Endometrial microvascular endothelial cells (primary cell): ENCODE measurements around the gene ZBTB26. TPM values are rescaled to one million over a fixed set of nuclear protein-coding genes. Genes with fewer than 3 reads are reported as not detected.
"Not testable (repeated sequence)": the region's sequence is repeated elsewhere in the genome, so short reads cannot be mapped to it uniquely, and the experiment has no call there.

Source experiments
- in situ Hi-C: cut with HindIII; loops from 2 replicates; pipeline ENCODE4 v1.10.0; 2017; ENCODE audit warnings: low sequenced_read_pairs, low pct_unique_long_range_greater_than_20kb; ENCODE audit errors: inconsistent ontology term
- total RNA-seq: library from RNA; depleted of rRNA; stranded (reverse); fragments of >200 nt; gene quantifications from one replicate; pipeline ENCODE4 v1.2.3, GENCODE V29; 2015; ENCODE audit errors: inconsistent ontology term

Gene ZBTB26
- total RNA-seq, 1 donor from 2014 or later, result 2.0 TPM

DNA sequence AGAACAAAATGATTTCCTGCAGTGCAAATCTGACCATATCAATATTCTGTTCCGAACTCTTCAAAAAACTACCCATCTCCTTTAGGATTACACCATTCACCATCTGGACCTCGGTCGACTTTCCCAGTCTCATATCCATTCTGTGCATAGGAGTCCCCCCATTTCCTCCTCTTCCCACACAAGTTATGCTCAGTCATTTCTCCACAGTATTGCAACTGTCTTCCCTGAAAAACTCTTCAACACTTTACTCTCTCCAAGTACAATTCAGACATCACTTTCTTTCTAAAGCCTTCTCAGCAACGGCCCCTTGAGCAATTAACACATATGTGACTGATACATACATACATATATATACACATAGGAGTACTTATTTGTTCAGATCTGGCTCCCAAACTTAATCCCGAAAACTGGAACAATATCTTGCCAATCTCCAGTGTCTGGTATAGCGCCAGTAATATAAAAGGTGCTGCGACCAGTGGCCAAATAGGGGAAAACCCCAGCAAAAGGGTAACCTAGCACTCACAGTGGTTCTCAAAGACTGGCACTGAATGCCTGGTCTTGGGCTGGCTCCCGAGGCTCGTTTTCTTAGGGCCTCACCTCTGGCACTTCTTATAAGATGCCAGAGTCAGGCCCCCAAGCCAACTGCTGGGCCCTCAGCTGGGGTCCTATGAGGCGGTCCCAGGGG lies 629 bp downstream of the ZBTB26 start:
- in situ Hi-C loops, result no loop called here

DNA sequence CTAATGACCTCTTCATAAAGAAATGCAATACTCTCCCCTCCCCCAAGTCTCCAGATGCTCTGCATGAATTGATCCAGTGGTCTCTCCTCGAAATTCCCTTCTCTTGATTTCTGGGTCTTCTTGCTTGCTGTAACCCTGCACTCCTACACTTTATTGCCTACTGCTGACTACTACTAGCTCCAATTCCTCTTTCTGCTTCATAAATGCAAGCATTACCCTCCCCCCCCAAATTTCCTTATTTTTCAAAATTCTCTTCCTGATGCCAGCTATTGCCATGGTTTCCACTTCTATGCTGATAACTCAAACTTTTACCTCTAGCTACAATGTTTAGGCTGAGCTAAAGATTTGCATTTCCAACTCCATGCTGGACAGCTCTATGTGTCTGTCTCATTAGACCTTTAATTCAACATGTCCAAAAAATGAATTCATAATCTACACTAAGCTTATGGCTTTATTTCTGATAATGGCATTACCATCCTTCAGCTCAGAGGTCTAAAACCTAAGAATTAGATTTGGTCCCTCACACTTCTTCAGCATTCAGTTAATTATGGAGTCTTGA lies 1.4 kb downstream of the ZBTB26 start:
- in situ Hi-C loops, result no loop called here

DNA sequence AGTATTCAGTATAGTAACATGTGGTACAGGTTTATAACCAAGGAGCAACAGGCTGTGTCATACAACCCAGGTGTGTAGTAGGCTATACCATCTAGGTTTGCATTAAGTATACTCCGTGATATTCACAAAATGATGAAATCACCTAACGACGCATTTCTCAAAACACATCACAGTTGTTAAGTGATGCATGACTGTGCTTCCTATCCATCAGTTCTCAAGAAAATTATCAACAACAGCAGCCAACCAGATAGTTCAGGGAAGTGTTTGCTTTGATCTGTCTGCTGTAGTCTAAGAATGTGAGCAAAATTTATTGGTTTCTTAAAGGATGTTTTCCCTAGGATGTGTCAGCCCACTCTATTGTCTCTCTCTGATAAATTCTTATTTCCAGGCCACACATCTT lies 7.4 kb downstream of the ZBTB26 start:
- in situ Hi-C loops, result no loop called here

DNA sequence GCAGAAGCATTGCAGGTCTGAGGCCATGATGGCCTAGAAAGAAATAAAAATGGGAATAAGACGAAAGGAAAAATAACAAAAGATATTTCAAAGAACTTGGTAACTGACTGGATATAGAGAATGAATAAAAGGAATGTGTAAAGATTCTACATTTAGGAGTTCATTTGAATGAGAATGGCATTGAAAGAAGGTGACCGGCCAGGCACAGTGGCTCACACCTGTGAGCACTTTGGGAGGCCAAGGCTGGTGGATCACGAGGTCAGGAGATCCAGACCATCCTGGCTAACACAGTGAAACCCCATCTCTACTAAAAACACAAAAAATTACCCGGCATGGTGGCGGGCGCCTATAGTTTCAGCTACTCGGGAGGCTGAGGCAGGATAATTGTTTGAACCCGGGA lies 8.6 kb downstream of the ZBTB26 start:
- in situ Hi-C loops, result no loop called here

DNA sequence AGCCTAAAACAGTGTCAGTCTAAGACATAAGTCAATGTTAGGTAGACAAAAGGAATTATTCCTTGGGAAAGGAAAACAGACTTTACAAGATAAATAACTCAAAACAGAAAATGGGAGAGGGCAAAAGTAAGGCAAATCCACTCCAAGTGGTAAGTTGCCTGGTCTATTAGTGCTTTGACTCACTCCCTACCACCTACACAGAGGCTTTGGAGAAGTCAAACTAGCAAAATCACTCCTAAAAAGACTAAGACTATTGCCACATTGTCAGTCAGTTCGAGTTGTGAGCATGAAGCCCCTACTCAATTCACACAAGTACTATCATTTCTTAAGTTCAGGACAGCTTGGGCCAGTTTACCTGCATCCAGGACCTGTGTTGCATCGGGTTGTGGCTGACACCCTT lies 13.0 kb downstream of the ZBTB26 start:
- in situ Hi-C loops, result no loop called here

DNA sequence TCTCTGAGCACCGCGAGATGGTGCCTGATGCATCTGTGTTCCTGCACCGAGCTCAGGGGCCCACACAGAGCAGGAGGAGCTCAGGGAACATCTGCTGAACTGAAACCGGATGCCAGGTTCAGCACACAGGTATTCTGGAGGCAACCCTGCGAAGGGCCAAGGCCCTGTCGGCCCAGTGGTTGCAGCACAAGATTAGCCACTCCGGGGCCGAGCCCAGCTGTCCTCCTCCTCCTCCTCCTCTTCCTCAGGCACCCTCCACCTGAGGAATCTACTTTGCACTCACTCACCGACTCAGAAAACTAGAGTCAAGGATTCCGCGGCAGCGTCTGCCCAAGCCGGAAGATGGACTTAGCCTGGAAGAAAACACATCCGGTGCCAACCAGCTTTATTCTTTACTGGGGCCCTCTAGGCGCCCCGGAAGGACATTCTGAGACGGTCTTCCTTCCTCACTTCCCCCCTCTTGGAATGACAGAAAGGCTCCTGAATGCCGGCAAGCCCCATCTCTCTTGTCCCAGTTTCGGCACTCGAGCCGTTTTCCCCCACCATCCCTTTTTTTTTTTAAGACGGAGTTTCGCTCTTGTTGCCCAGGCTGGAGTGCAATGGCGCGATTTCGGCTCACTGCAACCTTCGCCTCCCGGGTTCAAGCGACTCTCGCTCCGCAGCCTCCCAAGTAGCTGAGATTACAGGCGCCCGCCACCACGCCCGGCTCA lies 18.2 kb downstream of the ZBTB26 start, which contains the start of gene ZBTB6:
Gene ZBTB6 (minus strand): TSS at position 360 of the 710 bp plus-strand sequence. CDS start 1,251 bp downstream, outside the sequence.
- in situ Hi-C loops, result no loop called here

DNA sequence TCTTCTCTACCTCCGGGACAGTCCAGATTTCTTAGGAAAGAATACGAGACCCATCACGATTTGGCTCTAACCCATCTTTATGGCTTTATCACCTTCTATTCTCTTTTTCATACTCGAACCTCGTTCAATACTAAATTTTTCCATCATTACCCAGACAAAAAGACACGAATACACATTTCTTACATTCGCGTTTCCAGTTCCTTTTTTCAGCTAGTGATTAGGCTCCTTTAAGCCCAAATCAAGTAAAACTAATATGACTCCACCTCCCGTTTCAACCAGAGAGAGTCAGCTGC lies 18.7 kb downstream of the ZBTB26 start:
- in situ Hi-C loops, result no loop called here

DNA sequence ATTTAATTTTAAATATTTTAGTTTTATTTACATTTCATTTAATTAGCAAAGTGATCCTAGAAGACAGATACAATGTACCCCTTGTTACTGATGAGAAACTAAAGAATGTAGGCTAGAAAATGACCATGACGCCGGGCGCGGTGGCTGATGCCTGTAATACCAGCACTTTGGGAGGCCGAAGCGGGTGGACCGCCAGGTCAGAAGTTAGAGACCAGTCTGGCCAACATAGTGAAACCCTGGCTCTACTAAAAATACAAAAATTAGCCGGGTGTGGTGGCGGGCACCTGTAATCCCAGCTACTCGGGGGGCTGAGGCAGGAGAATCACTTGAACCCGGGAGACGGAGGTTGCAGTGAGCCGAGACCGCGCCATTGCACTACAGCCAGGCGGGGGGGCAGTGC lies 25.2 kb downstream of the ZBTB26 start:
- in situ Hi-C loops, result not testable (repeated sequence)

DNA sequence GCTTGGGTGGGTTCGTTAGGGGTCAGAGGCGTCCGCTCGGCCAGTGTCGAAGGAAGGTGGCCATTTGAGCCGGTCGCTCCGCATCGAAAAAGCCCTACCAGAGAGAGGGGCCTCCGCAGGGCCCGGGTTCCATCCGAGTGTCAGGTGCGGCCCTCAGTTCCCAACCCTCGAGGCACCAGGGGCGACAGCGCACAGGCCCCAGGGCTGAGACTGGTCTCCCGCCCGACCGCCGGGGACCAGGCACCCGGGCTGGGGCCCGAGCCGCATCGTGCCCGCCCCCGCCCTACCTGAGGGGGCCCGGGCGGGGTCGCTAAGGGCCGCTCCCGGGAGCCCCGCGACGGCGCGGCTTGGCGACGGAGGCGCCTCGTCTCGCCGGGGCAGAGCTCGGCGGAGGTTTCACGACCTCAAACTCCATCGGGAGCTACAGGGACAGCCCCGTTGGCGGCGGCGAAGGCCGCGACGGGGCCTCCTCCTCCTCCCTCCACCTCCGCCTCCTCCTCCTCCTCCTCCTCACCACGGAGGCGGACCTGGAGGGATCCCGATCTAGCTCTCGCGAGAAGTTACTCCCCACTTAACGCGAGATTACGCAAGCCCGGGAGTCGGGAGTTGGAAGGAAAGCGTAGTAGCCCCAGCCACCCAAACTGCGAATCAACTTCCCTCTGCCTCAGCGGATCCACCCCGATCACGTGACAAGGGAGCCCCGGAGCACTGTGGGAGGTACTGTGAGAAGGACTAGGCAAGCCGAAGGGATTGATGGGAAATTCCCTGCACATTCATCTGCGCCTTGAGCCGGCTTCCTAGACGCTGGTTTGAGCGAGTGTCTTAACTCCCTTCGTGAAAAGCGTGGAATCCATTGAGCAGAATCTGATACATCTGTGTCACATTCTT lies 26.2 kb downstream of the ZBTB26 start, which contains the start of gene RC3H2:
Gene RC3H2 (minus strand): TSS at position 537 of the 888 bp plus-strand sequence. CDS start 7,850 bp downstream, outside the sequence.
- in situ Hi-C loops, result no loop called here

DNA sequence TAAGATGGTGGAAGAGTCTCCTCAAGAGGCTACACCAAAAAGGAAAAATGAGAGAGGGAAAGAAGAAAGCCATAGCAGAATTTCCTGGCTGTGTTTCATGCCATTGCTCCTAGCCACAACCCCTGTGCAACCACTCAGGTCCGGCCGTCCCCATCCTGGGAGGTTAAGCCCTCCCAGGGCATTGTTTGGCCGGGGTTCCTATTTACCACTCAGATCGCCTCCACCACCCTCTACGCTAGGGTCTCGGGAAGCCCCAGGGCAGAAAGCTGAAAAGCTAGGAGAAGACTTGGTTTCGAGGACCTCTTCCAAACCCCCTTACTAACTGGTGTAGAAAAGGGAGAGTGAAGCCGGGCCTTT lies 26.9 kb downstream of the ZBTB26 start:
- in situ Hi-C loops, result no loop called here

DNA sequence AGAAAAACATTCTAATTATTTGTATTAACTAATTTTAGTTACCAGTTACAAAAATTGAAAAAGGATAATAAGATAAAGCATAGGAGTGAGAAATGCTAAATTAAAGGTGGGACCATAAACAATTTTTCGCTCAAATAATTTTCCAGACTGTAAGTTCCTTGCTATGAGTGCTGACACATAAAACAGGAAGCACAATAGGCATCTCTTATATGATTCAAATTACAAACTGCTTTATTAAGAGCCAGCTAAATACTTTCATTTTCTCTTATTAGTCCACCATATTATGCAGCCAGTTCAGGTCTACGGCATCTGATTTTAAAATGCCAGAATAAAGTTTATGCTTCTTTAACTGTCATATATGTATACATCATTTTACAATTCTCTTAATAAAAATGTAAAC lies 30.5 kb downstream of the ZBTB26 start:
- in situ Hi-C loops, result no loop called here

DNA sequence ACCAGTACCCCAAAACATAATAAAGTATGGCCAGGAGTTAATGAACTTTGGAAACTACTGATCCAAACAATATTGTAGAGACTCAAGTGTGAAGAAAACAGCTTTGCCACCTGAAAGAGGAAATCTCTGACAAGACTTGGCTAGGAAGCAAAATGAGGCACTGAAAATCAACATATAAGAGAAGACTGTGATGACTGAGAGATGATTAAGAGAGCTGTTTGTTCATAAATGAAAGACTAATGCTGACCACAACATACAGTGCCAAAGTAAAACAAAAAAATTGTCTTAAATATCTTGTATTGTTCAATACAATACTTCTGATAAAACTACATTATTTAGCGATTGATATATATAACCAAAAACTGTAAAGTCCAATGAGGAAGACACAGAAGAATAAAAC lies 33.3 kb downstream of the ZBTB26 start:
- in situ Hi-C loops, result no loop called here

DNA sequence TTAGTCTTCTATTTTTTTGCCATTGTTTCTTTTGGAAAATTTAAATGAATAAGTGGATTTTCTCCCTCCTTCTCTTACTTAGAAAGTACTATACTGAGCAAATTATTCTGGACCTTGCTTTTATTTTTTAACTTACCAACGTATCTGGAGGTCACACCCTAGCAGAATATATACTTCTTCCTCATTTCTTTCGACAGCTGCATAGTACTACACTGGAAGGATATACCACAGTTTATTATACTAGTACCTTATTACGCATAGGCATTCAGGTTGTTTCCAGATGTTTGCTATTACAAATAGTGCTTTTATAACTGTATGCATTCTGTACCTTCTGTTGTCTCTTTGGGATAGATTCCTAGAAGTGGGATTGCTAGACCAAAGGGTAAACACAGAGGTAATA lies 42.8 kb downstream of the ZBTB26 start:
- in situ Hi-C loops, result no loop called here

DNA sequence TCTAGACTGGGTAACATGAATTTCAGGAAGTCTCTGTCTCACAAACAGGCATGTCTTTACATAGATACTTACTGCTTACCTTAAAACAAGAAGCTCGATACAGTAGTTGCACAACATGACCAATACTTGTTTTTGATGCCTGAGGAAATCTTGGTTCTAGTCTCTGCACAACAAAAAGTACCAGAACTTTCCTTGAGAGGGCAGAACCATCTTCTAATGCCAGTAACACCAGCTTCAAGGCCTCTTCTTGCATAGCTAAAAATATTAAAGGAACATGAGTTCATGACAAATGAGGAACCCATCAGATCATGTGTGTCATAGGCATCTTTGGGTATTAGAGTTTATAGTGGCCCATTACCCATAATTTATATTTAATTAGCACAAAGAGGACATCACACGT lies 48.2 kb downstream of the ZBTB26 start:
- in situ Hi-C loops, result no loop called here

DNA sequence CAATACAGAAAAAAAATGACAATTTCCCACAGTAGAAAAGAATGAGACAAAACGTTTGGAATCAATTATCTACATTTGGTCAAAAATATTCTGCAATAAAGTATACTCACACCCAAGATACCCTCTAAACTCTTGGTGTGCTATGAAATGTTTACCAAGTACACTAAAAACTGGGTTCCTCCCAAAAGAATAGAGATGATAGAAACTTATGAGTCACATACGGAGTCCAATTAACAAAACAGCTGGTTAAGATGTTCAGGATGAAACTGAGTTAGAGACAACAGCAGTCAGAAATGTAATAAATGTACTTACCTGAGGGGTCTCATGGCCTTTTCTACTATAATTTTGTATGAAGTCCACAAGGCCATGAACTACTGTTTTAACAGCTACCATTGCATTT lies 51.9 kb downstream of the ZBTB26 start:
- in situ Hi-C loops, result no loop called here

DNA sequence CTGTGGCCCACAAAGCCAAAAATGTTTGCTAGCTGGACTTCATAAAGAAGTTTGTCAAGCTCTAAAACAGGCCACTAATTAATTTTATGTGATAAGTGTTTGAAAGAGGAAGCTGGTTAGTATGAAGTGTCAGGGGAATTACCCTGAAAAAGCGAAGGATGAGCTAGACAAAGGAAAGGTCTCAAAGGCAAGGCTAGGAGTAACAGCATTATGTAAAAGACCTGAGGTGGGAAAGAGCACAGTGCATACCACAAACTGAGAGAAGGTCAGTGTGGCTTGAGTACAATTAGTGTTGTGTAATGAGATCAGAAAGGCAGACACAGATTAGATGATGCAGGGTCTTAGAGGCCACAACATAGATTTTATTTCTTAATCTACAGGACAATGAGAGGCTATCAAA lies 55.8 kb downstream of the ZBTB26 start:
- in situ Hi-C loops, result no loop called here

DNA sequence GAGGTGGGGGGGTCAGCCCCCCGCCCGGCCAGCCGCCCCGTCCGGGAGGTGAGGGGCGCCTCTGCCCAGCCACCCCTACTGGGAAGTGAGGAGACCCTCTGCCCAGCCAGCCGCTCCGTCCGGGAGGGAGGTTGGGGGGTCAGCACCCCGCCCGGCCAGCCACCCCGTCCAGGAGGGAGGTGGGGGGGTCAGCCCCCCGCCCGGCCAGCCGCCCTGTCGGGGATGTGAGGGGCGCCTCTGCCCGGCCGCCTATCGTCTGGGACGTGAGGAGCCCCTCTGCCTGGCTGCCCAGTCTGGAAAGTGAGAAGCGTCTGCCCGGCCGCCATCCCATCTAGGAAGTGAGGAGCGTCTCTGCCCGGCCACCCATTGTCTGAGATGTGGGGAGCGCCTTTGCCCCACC lies 64.0 kb downstream of the ZBTB26 start:
- in situ Hi-C loops, result not testable (repeated sequence)

DNA sequence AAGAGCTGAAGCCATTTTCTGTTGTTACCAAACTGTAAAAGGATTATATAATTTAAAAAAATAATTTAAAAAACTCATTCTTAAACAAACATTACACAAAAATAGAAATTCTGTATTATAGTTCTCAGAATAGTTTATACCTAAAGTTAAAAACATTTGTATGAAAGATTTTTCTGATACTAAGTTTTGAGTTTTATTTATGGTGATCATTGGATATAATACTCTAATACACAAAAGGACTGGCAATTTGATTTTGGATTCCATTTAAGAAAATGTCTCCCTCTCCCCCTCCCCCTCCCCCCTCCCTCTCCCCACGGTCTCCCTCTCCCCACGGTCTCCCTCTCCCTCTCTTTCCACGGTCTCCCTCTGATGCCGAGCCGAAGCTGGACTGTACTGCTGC lies 65.2 kb downstream of the ZBTB26 start:
- in situ Hi-C loops, result no loop called here
